ENCODE measurements around the gene TPGS2.

TPGS2 gene

GRCh38 chr18:36808681-36809080 lies 20.1 kb downstream of the TPGS2 start:
- no peak overlapping the region for H3K4me3 ChIP-seq (ENCODE audit: low read depth, low read length)
- no peak for DNase-seq (ENCODE audit: low read depth)
- TF ChIP-seq CTCF (IDR thresholded peaks at IDR 0.05; ENCODE audit: low read depth, low read length, missing control alignments), result no peak

- no peak for TF ChIP-seq CTCF (IDR thresholded peaks at IDR 0.05; ENCODE audit: low read depth, low read length, missing control alignments)
- no peak overlapping the region for H3K4me3 ChIP-seq (ENCODE audit: low read depth, low read length)
- DNase-seq (ENCODE audit: low read depth), result no peak
These were observed 23.7 kb downstream of the TPGS2 start for GRCh38 chr18:36805105-36805504.

- DNase-seq (ENCODE audit: low read depth), result no peak
- no peak for TF ChIP-seq CTCF (IDR thresholded peaks at IDR 0.05; ENCODE audit: low read depth, low read length, missing control alignments)
- no peak overlapping the region for H3K4me3 ChIP-seq (ENCODE audit: low read depth, low read length)
These were observed 29.9 kb downstream of the TPGS2 start for GRCh38 chr18:36798738-36799473.

- no peak overlapping the region for H3K4me3 ChIP-seq (ENCODE audit: low read depth, low read length)
- no peak for TF ChIP-seq CTCF (IDR thresholded peaks at IDR 0.05; ENCODE audit: low read depth, low read length, missing control alignments)
- DNase-seq (ENCODE audit: low read depth), result no peak
These were observed 36.0 kb downstream of the TPGS2 start for GRCh38 chr18:36792634-36793283.

GRCh38 chr18:36786686-36787085 lies 42.1 kb downstream of the TPGS2 start:
- DNase-seq (ENCODE audit: low read depth), result no peak
- no peak overlapping the region for H3K4me3 ChIP-seq (ENCODE audit: low read depth, low read length)
- no peak for TF ChIP-seq CTCF (IDR thresholded peaks at IDR 0.05; ENCODE audit: low read depth, low read length, missing control alignments)

- no peak for DNase-seq (ENCODE audit: low read depth)
- no peak for TF ChIP-seq CTCF (IDR thresholded peaks at IDR 0.05; ENCODE audit: low read depth, low read length, missing control alignments)
- H3K4me3 ChIP-seq (ENCODE audit: low read depth, low read length), result no peak overlapping the region
These were observed 45.0 kb downstream of the TPGS2 start for GRCh38 chr18:36783792-36784191.

GRCh38 chr18:36782710-36783109 lies 46.1 kb downstream of the TPGS2 start:
- no peak for TF ChIP-seq CTCF (IDR thresholded peaks at IDR 0.05; ENCODE audit: low read depth, low read length, missing control alignments)
- DNase-seq (ENCODE audit: low read depth), result no peak

More at GRCh38 chr18:36782710-36783109, 46.1 kb downstream of the TPGS2 start:
- no peak overlapping the region for H3K4me3 ChIP-seq (ENCODE audit: low read depth, low read length)

Measured in GM12864 (cell line).